ENCODE measurements around the gene RBM12. TPM values are rescaled to one million over a fixed set of nuclear protein-coding genes. Genes with fewer than 3 reads are reported as not detected.

Gene RBM12
- total RNA-seq (10 to 100 TPM; 19.7 to 20.0 TPM), polyA plus RNA-seq (10 to 100 TPM in 1 of 2 donors, 1 to 10 TPM in 1; 3.4 to 11.9 TPM)

DNA sequence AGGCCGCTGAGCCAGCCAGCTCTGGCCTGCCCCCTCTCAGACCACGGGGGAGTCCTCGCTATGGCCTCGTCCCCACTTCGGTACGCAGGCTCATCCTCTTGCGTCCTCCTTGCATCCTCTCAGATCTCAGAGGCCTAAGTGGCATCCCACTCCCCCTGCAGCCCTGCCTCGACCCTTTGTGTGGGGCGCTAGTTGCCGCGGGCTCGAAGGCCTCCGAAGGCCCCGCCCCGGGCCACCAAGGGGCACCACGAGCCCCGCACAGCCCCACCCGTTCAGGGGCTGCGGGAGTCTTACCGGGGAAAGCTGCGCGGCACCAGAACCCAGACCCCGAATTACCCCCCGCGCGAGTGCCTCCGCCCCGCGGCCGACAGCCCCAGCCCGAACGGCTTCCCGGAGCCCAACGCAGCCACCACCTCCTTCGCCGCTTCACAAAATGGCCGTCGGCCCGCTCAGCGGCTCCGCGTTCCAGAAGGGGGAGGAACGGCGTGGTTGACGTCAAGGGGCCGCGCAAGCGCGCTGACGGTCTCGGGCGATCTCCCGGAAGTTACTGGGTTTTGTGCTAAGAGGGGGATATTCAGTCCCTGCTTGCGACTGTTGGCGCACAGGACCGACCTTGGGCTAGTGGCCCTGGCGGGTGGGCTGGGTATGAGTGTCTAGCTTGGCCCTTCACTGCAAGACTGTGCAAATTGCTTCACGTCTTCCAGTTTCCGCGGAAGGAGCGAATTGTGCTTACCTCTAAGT lies at the start of gene RBM12, which contains the start of gene CPNE1:
TSS of gene RBM12 (minus strand) at position 435 of the 741 bp plus-strand sequence. CDS start 9,578 bp downstream, outside the sequence.
TSS of gene CPNE1 (minus strand) at position 435 of the 741 bp plus-strand sequence. CDS start 31,977 bp downstream, outside the sequence.
- H3K9me3 ChIP-seq (ENCODE audit: control insufficient read depth in 4 of 4, low read length in 3 of 4) = no peaks in the 10 kb centered on the region
- WGBS = under 1% methylated on average over 61 of the region's 61 CpGs
- peaks cover 6 to 36% (median 22%) of the 10 kb centered on the region in 4 donors for H3K4me1 ChIP-seq (ENCODE audit: control insufficient read depth in 4 of 4, insufficient read depth in 4 of 4, low read length in 3 of 4)

More for the DNA sequence above, at the start of gene RBM12, which contains the start of gene CPNE1:
- Histone ChIP-seq H3K36me3 (ENCODE audit: control insufficient read depth in 4 of 4, insufficient read depth in 3 of 4, low read depth in 1 of 4, low read length in 3 of 4) (peaks cover 0 to 12% (median 10%) of the 10 kb centered on the region in 4 donors), H3K9ac (ENCODE audit: low read depth in 1 of 2, low read length in 2 of 2) (peak within 1 kb of the TSS; percentile 97 to 98), H3K27me3 (ENCODE audit: control insufficient read depth in 4 of 4, insufficient read depth in 4 of 4, low read length in 3 of 4) (no peaks in the 10 kb centered on the region), H3K4me3 (ENCODE audit: low read depth in 1 of 3, low read length in 3 of 3) (peak within 1 kb of the TSS; percentile 65 to 95 (median 72)), H3K27ac (ENCODE audit: low read depth in 1 of 2, low read length in 2 of 2) (peak within 1 kb of the TSS; percentile 92 to 98)
- peak; percentile 90 for DNase-seq (ENCODE audit: low spot score)
- TF ChIP-seq, protein P1, sequence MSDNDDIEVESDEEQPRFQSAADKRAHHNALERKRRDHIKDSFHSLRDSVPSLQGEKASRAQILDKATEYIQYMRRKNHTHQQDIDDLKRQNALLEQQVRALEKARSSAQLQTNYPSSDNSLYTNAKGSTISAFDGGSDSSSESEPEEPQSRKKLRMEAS (IDR thresholded peaks at IDR 0.05) = peak; percentile 51
- TF ChIP-seq RXRA (IDR thresholded peaks at IDR 0.05) = peak in 1 of 2 donors; percentile 5
- TF ChIP-seq, protein P2, sequence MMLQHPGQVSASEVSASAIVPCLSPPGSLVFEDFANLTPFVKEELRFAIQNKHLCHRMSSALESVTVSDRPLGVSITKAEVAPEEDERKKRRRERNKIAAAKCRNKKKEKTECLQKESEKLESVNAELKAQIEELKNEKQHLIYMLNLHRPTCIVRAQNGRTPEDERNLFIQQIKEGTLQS (IDR thresholded peaks at IDR 0.05) = no peak
- peak; percentile 7 to 77 for TF ChIP-seq GABPA (IDR thresholded peaks at IDR 0.05 in 1 of 2, conservative IDR thresholded peaks at IDR 0.05 in 1 of 2)
- peak in 1 of 2 donors; percentile 25 for TF ChIP-seq JUND (IDR thresholded peaks at IDR 0.05)
- no peak for TF ChIP-seq EGR1 (IDR thresholded peaks at IDR 0.05; ENCODE audit: low read depth in 2 of 2)
- peak; percentile 39 for TF ChIP-seq SP1 (IDR thresholded peaks at IDR 0.05)
- TF ChIP-seq, protein P3, sequence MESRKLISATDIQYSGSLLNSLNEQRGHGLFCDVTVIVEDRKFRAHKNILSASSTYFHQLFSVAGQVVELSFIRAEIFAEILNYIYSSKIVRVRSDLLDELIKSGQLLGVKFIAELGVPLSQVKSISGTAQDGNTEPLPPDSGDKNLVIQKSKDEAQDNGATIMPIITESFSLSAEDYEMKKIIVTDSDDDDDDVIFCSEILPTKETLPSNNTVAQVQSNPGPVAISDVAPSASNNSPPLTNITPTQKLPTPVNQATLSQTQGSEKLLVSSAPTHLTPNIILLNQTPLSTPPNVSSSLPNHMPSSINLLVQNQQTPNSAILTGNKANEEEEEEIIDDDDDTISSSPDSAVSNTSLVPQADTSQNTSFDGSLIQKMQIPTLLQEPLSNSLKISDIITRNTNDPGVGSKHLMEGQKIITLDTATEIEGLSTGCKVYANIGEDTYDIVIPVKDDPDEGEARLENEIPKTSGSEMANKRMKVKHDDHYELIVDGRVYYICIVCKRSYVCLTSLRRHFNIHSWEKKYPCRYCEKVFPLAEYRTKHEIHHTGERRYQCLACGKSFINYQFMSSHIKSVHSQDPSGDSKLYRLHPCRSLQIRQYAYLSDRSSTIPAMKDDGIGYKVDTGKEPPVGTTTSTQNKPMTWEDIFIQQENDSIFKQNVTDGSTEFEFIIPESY (IDR thresholded peaks at IDR 0.05) = no peak
- TF ChIP-seq NR2F2 (IDR thresholded peaks at IDR 0.05) = no peak
- TF ChIP-seq HNF4G (IDR thresholded peaks at IDR 0.05) = no peak
- TF ChIP-seq REST (IDR thresholded peaks at IDR 0.05) = peak; percentile 79
- TF ChIP-seq TAF1 (conservative IDR thresholded peaks at IDR 0.05) = peak; percentile 89
- TF ChIP-seq YY1 (IDR thresholded peaks at IDR 0.05) = peak; percentile 99
- TF ChIP-seq RAD21 (IDR thresholded peaks at IDR 0.05) = peak in 1 of 2 donors; percentile 35
- no peak for TF ChIP-seq CTCF (IDR thresholded peaks at IDR 0.05; ENCODE audit: low read depth, low read length, missing input control)
- TF ChIP-seq HNF4A (conservative IDR thresholded peaks at IDR 0.05) = peak in 1 of 2 donors; percentile 3
- TF ChIP-seq FOXA2 (IDR thresholded peaks at IDR 0.05) = no peak
- TF ChIP-seq FOXA1 (IDR thresholded peaks at IDR 0.05) = no peak

Measured in liver (tissue), 9 donors.